Stimulated activated CD4-positive, alpha-beta T cell treated with anti-CD3 and anti-CD28 coated beads, Interleukin-4, amount 100 ng/mL, for 24 hours (primary cell): ENCODE data around the gene TRMT44.
"Not testable (repeated sequence)": the region's sequence is repeated elsewhere in the genome, so short reads cannot be mapped to it uniquely, and the experiment has no call there.

ENCODE experiments used
- DNase-seq: peaks from one replicate; pipeline ENCODE4 v3.0.0-alpha.2; 2020

TRMT44 gene

DNA sequence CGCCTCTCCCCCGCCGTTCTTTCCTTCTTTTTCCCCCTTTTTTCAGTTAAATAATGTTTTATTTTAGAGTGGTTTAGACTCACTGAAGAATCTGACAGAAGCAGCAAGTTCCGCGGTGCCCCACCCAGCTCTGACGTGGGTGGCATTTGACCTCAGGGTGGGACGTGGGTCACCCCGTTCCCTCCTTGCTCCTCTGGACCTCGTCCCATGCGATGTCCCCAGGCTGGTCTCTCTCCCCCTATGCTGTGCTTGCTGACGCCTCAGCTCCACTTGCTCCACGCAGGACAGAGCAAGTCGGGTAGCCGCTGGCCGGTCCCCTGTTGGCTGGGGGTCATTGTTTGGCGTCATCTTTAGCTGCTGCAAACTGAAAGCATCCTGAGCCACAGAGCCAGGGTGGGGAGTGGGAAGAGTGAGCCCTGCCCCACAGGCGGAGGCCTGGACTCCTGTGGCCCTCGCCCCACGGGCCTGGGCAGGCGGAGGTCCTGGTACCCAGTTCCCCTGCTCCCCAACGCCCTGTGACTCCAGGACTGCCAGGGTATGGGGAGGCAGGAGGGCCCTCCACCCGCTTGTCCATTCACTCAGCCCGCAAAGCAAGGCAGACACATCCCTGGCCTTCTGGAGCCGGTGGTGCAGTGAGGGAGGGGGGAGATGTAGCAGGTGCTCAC, 30.8 kb downstream of the TRMT44 start:
- DNase-seq: no peak

GRCh38 chr4:8472158-8472688, 31.6 kb downstream of the TRMT44 start:
- DNase-seq: no peak

- no peak for DNase-seq
Measured at GRCh38 chr4:8472689-8473197, 32.2 kb downstream of the TRMT44 start.

DNA sequence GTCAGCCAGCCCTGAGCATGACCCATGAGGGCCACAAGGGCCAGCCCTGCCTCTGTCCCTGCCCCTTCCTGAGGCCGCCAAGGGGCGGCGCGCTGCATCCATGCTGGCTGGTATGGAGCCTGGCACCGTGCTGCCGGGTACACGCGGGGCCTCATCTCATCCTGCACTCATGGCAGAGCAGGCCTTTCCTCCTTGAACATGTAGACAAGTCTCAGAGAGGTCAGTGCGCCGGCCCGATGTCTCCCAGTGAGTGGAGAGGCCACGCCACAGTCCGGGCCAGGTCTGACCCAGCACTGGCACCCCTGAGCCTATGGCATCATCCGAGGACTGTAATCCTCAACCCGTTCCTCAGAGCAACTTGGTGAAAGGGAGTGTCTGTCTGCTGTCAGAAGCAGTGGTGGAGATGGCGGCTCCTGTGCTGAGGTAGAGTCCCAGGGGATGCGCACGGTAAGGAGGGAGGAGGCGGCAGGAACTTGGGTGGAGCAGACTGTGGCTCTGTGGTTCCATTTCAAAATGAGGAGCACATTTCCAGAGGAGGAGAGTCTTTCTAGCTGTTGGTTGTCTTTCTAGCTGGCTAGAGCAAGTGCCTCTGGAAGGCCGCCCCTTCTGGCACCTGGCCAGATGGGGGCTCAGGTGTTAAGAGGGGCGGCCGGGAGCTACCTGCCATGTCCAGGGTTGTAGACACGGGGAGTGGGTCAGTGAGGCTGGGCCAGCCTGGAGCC, 32.8 kb downstream of the TRMT44 start:
- DNase-seq: no peak

DNA sequence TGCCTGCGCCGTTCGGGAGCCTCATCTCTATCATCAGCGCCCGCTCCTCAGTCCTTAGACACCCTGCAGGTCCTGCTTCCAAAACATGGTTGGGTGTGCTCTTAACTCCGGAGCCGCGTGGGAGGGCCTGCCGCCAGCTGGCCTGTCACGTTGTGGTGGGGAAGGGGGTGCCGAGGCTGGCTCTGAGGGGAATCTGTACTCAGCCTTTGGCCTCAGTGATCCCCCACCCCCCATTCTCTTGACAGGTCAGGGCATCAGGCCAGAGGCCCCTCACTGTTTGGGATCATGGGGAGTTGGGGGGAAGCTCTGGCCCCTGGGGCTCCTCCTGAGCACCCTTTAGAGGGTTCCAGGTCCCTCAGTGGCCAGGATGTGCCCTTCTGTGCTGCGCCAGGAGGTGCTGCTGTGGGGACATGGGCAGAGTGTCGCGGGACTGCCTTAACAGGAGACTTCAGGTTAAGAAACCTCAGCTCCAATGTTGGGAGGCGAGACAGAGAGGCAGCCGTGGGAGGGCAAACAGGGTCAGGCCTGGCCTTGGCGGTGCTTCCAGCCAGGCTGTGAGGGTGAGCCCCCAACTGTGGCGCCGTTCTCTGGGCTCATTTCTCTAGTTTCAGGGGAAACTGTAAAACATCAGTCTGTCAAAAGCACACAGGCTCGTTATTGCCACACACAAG, 33.5 kb downstream of the TRMT44 start:
- no peak for DNase-seq

DNA sequence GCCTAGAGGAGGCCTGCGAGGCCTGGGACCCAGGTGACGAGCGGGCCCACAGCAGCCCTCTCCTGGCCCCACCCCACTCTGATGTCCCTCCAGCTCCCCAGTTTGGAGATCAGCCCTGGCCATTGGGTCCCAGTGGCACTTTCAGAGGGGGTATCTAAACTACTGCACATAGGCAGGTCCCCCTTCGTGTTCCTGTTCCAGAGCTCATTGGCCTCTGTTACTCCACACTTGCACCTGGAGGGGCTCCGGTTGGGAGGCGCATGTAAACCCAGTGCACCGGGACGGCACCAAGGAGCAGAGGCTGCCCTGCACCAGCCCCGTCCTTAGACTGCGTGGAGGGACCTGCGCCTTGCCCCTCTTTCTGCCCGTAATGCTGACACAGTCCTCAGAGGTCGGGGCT, 34.3 kb downstream of the TRMT44 start:
- DNase-seq: no peak

- DNase-seq: no peak
Measured at GRCh38 chr4:8475751-8476575, 35.4 kb downstream of the TRMT44 start.

DNA sequence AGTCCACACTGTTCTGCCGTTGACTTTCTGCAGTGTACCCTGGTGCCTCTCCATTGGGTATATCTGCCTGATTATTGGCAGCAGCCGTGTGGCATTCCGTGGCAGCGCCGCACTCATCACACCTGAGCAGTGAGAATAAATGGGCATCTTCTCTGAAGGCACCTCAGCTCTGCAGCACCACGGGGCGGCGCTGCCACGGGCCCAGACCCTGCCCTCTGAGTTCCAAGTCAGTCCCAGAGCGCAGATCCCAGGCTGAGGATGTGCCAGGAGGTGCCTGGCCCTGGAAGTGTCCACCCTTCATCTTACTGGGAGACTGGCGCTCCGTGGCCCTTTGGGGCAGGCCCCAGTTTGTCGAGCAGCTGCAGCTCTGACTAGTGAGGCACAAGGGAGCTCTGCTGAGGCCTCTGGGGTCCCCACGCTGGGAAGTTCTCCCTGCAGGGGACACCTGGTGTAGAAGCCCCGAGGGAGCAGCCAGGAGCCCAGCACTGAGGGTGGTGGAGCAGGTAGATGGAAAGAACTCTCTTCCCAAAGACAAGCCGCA, 36.6 kb downstream of the TRMT44 start:
- no peak for DNase-seq

- no peak for DNase-seq
Measured at GRCh38 chr4:8477676-8478075, 37.1 kb downstream of the TRMT44 start.

DNA sequence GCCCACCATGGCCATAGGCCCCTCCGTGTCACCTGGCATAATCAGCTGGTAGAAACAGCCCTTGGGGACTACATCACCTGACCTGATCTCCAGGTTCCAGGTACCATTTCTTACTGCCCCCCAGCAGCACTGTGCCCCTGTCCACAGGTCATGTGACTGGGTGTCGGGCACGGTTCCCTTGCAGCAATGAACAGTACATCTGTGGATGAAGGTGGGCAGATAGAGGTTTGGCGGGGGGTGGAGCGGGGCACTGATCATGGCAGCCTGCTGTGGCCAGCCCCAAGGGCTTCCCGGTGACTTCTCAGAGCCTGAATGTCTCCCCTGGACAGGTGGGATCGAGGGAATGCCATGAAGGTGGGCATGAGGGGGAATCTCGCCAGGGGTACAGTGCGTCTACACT, 37.8 kb downstream of the TRMT44 start:
- DNase-seq: no peak

- no peak for DNase-seq
Measured at GRCh38 chr4:8478801-8479744, 38.5 kb downstream of the TRMT44 start.

- DNase-seq: no peak
Measured at GRCh38 chr4:8480221-8480620, 39.6 kb downstream of the TRMT44 start.

GRCh38 chr4:8486643-8487042, 46.1 kb downstream of the TRMT44 start:
- DNase-seq: not testable (repeated sequence)

DNA sequence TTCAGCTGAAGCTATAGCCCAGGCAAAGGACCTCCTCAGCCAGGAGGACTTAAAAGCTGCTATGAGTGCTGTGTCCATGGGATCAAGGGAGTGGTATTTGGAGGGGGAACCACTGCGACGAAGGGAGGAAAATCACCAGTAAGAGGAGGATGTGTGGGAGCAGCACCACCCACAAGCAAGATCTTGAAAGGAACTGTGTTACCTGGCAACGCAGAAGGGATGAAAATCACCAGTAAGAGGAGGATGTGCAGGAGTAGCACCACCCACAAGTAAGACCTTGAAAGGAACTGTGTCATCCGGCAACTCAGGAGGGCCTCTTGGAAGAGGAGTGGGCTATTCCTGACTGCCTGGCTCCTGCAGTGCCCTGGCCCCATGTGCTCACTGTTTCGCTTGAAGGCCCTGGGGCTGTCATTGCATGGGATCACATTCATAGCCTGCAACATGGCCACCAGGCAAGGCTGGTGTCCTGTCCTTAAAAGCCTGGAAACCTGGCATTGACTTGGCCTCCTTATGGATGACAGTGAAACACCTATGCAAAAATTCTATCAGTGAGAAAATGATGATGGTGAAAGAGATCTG, 48.3 kb downstream of the TRMT44 start:
- no peak for DNase-seq

DNA sequence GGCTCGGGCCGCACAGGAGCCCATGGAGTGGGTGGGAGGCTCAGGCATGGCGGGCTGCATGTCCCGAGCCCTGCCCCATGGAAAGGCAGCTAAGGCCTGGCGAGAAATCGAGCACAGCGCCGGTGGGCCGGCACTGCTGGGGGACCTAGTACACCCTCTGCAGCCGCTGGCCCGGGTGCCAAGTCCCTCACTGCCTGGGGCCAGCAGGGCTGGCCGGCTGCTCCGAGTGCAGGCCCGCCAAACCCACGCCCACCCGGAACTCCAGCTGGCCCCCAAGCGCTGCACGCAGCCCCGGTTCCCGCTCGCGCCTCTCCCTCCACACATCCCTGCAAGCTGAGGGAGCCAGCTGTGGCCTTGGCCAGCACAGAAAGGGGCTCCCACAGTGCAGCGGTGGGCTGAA, 50.9 kb downstream of the TRMT44 start:
- DNase-seq: not testable (repeated sequence)

DNA sequence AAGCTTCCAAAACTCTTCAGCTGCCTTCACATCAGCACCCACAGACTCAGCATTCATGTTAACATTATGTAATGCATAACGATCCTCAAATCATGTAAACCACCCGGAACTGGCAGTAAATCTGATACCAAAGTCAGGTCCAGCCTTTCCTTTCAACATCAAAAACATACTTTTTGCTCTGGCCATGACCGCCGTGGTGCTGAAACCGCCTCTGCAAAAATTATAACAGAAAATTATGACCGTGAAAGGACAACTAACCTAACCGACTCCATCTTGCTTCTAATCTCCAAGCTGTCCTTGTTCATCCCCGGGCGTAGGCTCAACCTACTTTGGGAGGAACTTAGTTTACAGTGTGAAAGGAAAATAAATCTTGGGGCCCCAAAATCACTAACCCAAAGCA, 51.6 kb downstream of the TRMT44 start:
- no peak for DNase-seq

- DNase-seq: no peak
Measured at GRCh38 chr4:8493484-8493883, 52.9 kb downstream of the TRMT44 start.

- no peak for DNase-seq
Measured at GRCh38 chr4:8494218-8494617, 53.6 kb downstream of the TRMT44 start.

DNA sequence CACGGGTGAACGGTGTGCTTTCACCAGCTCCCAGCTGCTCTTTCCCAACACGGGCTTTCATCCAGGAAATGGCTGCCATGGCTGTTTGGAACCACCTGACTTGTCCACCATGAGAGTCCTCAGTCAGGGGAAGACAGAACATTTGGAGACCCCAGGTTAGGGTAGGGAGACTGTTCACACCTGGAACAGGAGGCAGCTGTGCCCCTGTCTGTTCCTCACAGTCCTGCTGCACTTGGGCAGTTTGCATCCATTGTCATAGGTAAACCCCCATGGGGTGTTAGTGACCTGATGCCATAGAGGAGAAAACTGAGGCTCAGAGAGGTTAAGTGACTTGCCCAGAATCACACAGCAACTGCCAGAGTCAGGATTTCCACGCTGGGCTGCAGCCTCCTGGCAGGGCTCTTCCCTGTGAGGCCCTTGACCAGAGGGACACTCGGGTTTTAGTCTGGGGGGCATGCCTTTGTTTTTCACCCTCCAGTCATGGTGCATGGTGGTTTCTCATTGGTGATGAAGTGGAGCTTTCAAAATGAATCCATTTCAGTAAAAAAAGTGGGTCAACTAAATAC, 54.5 kb downstream of the TRMT44 start:
- no peak for DNase-seq

DNA sequence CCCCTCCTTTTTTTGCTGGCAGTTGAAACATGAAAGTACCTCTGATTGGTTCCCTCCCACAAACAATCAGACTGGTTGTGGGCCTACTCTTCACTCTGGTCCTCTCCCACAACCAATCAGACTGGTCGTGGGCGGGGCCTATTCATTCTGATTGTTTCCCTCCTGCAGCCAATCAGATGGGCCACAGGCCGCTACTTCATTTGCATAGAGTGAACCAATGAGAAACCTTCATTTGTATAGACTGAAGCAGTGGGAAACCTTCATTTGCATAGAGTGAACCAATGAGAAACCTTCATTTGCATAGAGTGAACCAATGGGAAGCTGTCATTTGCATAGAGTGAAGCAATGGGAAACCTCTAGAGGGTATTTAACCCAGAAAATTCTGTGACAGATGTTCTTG, 55.2 kb downstream of the TRMT44 start:
- DNase-seq: no peak

GRCh38 chr4:8497762-8498161, 57.2 kb downstream of the TRMT44 start:
- DNase-seq: no peak
